Gastroesophageal sphincter (tissue), 4 donors: ENCODE results near the gene MICALL2. TPM values are rescaled to one million over a fixed set of nuclear protein-coding genes. Genes with fewer than 3 reads are reported as not detected.

Experiments
- ATAC-seq: fragments of 150-250 bp; one replicate; pipeline ENCODE4 v1.9.1; 2016; ENCODE audit warnings: mild to moderate bottlenecking, moderate library complexity
- H3K27ac ChIP-seq, 4 donors: fragments of 200-600 bp; sonication (generic) in 3 of 4; 1 replicate in 3 of 4; 2 replicates in 1 of 4; pipeline ENCODE4 v1.5.1; 2016 to 2019
- H3K27me3 ChIP-seq: fragments of 200-600 bp; sonication (generic); one replicate; pipeline ENCODE4 v1.5.1; 2019
- H3K36me3 ChIP-seq, 2 donors: fragments of 200-600 bp; sonication (generic); one replicate each; pipeline ENCODE4 v1.5.1; 2019; ENCODE audit warnings: control low read depth in 1 of 2
- H3K4me1 ChIP-seq, 3 donors: fragments of 200-600 bp; sonication (generic); 1 replicate in 2 of 3; 2 replicates in 1 of 3; pipeline ENCODE4 v1.5.1; 2016 to 2019; ENCODE audit warnings: control low read depth in 2 of 3
- H3K4me3 ChIP-seq, 2 donors: fragments of 200-600 bp; sonication (generic); one replicate each; pipeline ENCODE4 v1.5.1; 2019; ENCODE audit warnings: mild to moderate bottlenecking in 1 of 2, moderate library complexity in 1 of 2
- H3K9me3 ChIP-seq, 3 donors: fragments of 200-600 bp; sonication (generic); one replicate each; pipeline ENCODE4 v1.5.1; 2017 to 2019; ENCODE audit warnings: control low read depth in 2 of 3
- EP300 ChIP-seq: sonication (generic); formaldehyde crosslinking; IDR thresholded peaks from one replicate; pipeline ENCODE4 v1.6.1; 2017; ENCODE audit warnings: antibody characterized with exemption, mild to moderate bottlenecking
- POLR2A ChIP-seq, 2 donors: fragments of 450-650 bp; IDR thresholded peaks; one replicate each; pipeline ENCODE4 v1.6.1; 2017; ENCODE audit warnings: antibody characterized with exemption in 2 of 2, mild to moderate bottlenecking in 2 of 2, moderate library complexity in 1 of 2
- POLR2AphosphoS5 ChIP-seq: sonication (generic); formaldehyde crosslinking; IDR thresholded peaks from one replicate; pipeline ENCODE4 v1.6.1; 2017; ENCODE audit warnings: antibody characterized with exemption
- WGBS, 2 donors: methylation state at CpG; one replicate each; pipeline ENCODE4 v1.1.5; 2018; ENCODE audit warnings: low coverage in 1 of 2; 5-methylcytosine and 5-hydroxymethylcytosine counted together
- total RNA-seq, 4 donors: library from RNA; depleted of rRNA; stranded (reverse); fragments of >200 nt; gene quantifications; one replicate each; pipeline ENCODE4 v1.1.0, GENCODE V29; 2016
- TF ChIP-seq, protein P1 (sequence below), 4 experiments: fragments of 200-600 bp in 2 of 4; fragments of 450-650 bp in 2 of 4; sonication (generic) in 1 of 4; IDR thresholded peaks; one replicate each; pipeline ENCODE4 v1.5.1; 2017 to 2019; ENCODE audit warnings: antibody characterized with exemption in 4 of 4, mild to moderate bottlenecking in 2 of 4, moderate library complexity in 2 of 4

The MICALL2 gene
- total RNA-seq, 4 donors from 2014 or later, result 6.6 to 19.5 (median 15.0) TPM

DNA sequence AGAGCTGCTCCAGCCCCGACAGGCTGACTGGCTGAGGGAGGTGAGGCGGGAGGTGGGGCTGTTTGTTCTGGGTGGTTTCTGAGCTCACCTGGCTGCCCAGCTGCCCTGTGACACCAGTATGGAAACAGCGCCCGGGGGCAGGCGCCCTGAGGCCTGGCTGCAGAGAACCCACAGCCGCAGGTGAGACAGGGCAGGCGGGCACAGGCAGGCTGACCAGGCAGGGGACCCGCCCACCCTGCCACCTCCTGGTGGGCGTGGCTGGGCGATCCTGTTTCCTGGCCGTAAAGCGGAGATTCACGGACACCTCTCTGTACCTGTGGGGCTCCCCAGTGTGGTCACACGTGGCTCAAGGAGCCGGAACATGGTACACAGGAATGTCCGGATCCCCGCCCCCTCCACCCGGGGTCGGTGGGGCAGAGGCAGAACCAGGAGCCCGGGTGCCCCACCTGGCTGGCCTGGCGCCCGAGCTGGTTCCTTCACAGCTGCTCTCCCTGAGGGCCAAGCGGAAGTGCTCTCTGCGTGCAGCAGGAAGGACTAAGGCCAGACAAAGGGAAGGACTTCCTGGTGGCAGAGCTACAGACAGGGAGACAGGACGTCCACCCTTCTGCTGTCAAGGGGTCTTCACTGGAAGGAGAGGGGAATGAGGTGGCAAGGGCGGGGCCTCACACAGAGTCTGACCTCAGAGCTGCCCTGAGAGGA lies 3.9 kb downstream of the MICALL2 start:
- H3K4me1 ChIP-seq, result peaks cover 0 to 88% (median 35%) of the 10 kb centered on the region in 3 donors
- no peaks in the 10 kb centered on the region for H3K9me3 ChIP-seq
- H3K36me3 ChIP-seq, result no peaks in the 10 kb centered on the region
- H3K4me3 ChIP-seq, result peak overlapping the region in 1 of 2 donors; percentile 23
- no peaks in the 10 kb centered on the region for H3K27me3 ChIP-seq
- ATAC-seq, result no peak
- WGBS, 2 donors, result 40 to 83% methylated on average over 1 to 2 of the region's 26 CpGs
- TF ChIP-seq, protein P1, sequence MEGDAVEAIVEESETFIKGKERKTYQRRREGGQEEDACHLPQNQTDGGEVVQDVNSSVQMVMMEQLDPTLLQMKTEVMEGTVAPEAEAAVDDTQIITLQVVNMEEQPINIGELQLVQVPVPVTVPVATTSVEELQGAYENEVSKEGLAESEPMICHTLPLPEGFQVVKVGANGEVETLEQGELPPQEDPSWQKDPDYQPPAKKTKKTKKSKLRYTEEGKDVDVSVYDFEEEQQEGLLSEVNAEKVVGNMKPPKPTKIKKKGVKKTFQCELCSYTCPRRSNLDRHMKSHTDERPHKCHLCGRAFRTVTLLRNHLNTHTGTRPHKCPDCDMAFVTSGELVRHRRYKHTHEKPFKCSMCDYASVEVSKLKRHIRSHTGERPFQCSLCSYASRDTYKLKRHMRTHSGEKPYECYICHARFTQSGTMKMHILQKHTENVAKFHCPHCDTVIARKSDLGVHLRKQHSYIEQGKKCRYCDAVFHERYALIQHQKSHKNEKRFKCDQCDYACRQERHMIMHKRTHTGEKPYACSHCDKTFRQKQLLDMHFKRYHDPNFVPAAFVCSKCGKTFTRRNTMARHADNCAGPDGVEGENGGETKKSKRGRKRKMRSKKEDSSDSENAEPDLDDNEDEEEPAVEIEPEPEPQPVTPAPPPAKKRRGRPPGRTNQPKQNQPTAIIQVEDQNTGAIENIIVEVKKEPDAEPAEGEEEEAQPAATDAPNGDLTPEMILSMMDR (IDR thresholded peaks at IDR 0.05), result no peak
- TF ChIP-seq POLR2AphosphoS5 (no peak), EP300 (no peak), POLR2A (IDR thresholded peaks at IDR 0.05) (no peak)
- peak overlapping the region in 3 of 4 donors; percentile 43 to 59 (median 51) for H3K27ac ChIP-seq

GRCh38 chr7:1454542-1454941 lies 4.7 kb downstream of the MICALL2 start:
- Histone ChIP-seq H3K27me3 (no peaks in the 10 kb centered on the region), H3K27ac (peak overlapping the region in 3 of 4 donors; percentile 43 to 59 (median 51)), H3K36me3 (peaks cover 0 to 3% of the 10 kb centered on the region in 2 donors), H3K9me3 (no peaks in the 10 kb centered on the region), H3K4me3 (peak overlapping the region in 1 of 2 donors; percentile 23), H3K4me1 (peaks cover 0 to 81% (median 29%) of the 10 kb centered on the region in 3 donors)
- no peak for TF ChIP-seq EP300
- TF ChIP-seq POLR2A (IDR thresholded peaks at IDR 0.05), result no peak
- no peak for TF ChIP-seq POLR2AphosphoS5
- TF ChIP-seq, protein P1 (IDR thresholded peaks at IDR 0.05), result no peak
- ATAC-seq, result no peak
- 60% methylated on average over 1 of the region's 14 CpGs; no CpG with 5 or more reads in 1 of the 2 donors for WGBS, 2 donors

DNA sequence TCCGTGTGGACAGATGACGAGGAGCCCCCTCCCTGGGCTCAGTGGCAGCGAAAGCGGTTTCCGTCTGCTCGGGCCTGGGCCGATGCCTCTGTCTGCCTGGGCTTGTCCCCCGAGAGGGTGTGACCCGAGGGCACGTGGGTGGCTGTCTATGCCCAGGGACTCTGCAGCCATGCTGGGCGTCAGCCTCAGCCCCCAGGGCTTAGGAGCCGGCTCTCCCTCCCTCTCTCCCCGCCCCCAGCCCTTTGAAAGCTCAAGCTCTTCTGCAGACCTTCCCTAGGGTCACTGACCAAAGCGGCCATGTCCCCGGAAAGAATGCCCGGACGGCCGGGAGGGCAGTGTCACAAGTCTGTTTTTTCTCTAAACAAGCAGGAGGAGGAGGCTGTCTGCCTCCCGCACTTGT lies 7.1 kb downstream of the MICALL2 start:
- Histone ChIP-seq H3K4me1 (peaks cover 0 to 78% (median 15%) of the 10 kb centered on the region in 3 donors), H3K27me3 (no peaks in the 10 kb centered on the region), H3K36me3 (peaks cover 0 to 3% of the 10 kb centered on the region in 2 donors), H3K4me3 (no peak overlapping the region), H3K9me3 (no peaks in the 10 kb centered on the region), H3K27ac (peak overlapping the region in 1 of 4 donors; percentile 41)
- no peak for ATAC-seq
- WGBS, 2 donors, result no CpG with 5 or more reads among the region's 19 CpGs
- TF ChIP-seq POLR2A (IDR thresholded peaks at IDR 0.05), result no peak
- TF ChIP-seq POLR2AphosphoS5, result no peak
- TF ChIP-seq, protein P1 (IDR thresholded peaks at IDR 0.05), result no peak
- no peak for TF ChIP-seq EP300

DNA sequence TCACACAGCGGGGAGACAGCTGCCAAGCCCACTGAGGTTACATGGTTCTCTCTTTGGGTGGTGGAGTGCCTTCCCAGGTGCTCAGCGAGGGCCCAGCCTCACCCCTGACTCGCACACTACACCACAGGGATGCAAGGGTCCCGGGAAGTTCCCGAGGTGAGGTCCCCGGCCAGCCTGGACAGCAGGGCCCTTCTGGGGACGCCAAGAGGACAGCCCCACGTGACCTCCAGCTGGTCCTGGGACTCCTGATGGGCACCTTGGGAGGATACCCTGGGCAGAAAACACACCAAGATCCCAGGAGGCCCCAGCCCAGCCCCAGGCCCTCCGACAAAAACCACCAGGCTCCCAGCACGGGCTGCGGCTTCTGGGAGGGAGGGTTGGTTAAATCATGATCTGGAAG lies 8.3 kb downstream of the MICALL2 start:
- H3K36me3 ChIP-seq, result peaks cover 0 to 3% of the 10 kb centered on the region in 2 donors
- H3K27me3 ChIP-seq, result no peaks in the 10 kb centered on the region
- H3K4me3 ChIP-seq, result no peak overlapping the region
- WGBS, 2 donors, result 80% methylated on average over 1 of the region's 11 CpGs; no CpG with 5 or more reads in 1 of the 2 donors
- ATAC-seq, result no peak
- no peaks in the 10 kb centered on the region for H3K9me3 ChIP-seq
- TF ChIP-seq POLR2AphosphoS5 (no peak), EP300 (no peak), POLR2A (IDR thresholded peaks at IDR 0.05) (no peak)
- TF ChIP-seq, protein P1 (IDR thresholded peaks at IDR 0.05), result no peak
- peak overlapping the region in 1 of 4 donors; percentile 41 for H3K27ac ChIP-seq
- peaks cover 0 to 75% (median 12%) of the 10 kb centered on the region in 3 donors for H3K4me1 ChIP-seq

GRCh38 chr7:1450431-1450830 lies 8.8 kb downstream of the MICALL2 start:
- Histone ChIP-seq H3K27me3 (no peaks in the 10 kb centered on the region), H3K4me3 (no peak overlapping the region), H3K36me3 (peaks cover 0 to 3% of the 10 kb centered on the region in 2 donors), H3K4me1 (peaks cover 0 to 70% (median 10%) of the 10 kb centered on the region in 3 donors), H3K27ac (peak overlapping the region in 2 of 4 donors; percentile 31 to 41), H3K9me3 (no peaks in the 10 kb centered on the region)
- ATAC-seq, result no peak
- WGBS, 2 donors, result 92% methylated on average over 2 of the region's 18 CpGs; no CpG with 5 or more reads in 1 of the 2 donors
- TF ChIP-seq POLR2AphosphoS5 (no peak), POLR2A (IDR thresholded peaks at IDR 0.05) (no peak), EP300 (no peak)
- TF ChIP-seq, protein P1 (IDR thresholded peaks at IDR 0.05), result no peak
